HUES6 (cell line): ENCODE results near the gene EPN3.

Experiments used
- H3K27ac ChIP-seq: 2 replicates; pipeline ENCODE4 v1.7.0; 2013; ENCODE audit warnings: low read depth, mild to moderate bottlenecking, low read length, inconsistent platforms
- H3K27me3 ChIP-seq: 2 replicates; pipeline ENCODE4 v1.6.1; 2013; ENCODE audit warnings: low read length; ENCODE audit not compliant: control insufficient read depth, insufficient read depth
- H3K36me3 ChIP-seq: 2 replicates; pipeline ENCODE4 v1.6.1; 2013; ENCODE audit warnings: low read length; ENCODE audit not compliant: control insufficient read depth, insufficient read depth
- H3K4me1 ChIP-seq: 2 replicates; pipeline ENCODE4 v1.6.1; 2013; ENCODE audit warnings: low read length; ENCODE audit not compliant: control insufficient read depth, insufficient read depth
- H3K4me3 ChIP-seq: 2 replicates; pipeline ENCODE4 v1.5.1; 2013; ENCODE audit warnings: low read depth, low read length
- H3K9ac ChIP-seq: one replicate; pipeline ENCODE4 v1.6.1; 2013; ENCODE audit warnings: mild to moderate bottlenecking, low read length
- H3K9me3 ChIP-seq: 2 replicates; pipeline ENCODE4 v1.6.1; 2013; ENCODE audit warnings: low read depth, low read length; ENCODE audit not compliant: control insufficient read depth, insufficient read depth

The EPN3 gene

DNA sequence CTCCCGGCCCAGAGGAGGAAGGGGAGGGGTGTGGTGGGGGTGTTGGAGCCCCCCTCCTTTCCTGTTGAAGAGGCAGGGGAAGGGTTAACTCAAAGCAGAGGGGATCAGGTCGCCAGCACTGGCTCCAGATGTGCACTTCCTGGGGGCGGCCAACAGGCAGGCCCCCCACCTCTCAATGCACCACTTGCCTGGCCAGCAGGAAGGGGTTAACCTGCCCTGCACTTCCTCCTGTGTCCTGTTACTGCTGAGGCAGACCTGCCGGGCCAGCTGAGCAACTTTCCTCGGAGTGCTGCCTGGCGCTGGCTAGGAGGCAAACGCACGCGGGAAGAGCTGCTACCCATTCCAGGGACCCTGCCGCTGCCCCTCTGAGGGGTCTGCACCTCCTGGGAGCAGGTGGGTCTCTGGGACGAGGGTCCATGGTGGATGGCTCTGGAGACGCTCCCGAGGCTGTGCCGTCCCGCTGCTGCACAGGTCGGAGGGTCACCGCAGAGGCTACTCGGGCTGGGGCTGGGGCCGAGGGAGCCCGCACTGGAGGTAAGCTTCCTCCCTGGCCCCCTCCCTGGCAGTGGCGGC lies at the start of gene EPN3:
TSS of gene EPN3 (plus strand) at position 284 of the 573 bp plus-strand sequence. CDS start 3,822 bp downstream, outside the sequence.
- Histone ChIP-seq H3K9me3 (no peaks in the 10 kb centered on the region), H3K4me1 (peaks cover 19% of the 10 kb centered on the region), H3K27ac (no peak within 1 kb of the TSS), H3K36me3 (no peaks in the 10 kb centered on the region), H3K27me3 (peaks cover 47% of the 10 kb centered on the region), H3K4me3 (peak within 1 kb of the TSS; percentile 80), H3K9ac (peak within 1 kb of the TSS; percentile 43)

GRCh38 chr17:50483266-50483665 lies 49.3 kb upstream of the EPN3 start:
- Histone ChIP-seq H3K4me1 (0 out of 2 replicates have a peak, but pooled peaks cover 3% of the 10 kb centered on the region), H3K36me3 (peaks cover 39% of the 10 kb centered on the region), H3K27ac (no peak overlapping the region)

GRCh38 chr17:50484386-50485155 lies 48.0 kb upstream of the EPN3 start:
- Histone ChIP-seq H3K9ac (no peak overlapping the region), H3K27me3 (no peaks in the 10 kb centered on the region), H3K4me1 (0 out of 2 replicates have a peak, but pooled peaks cover 4% of the 10 kb centered on the region), H3K27ac (no peak overlapping the region), H3K36me3 (peaks cover 39% of the 10 kb centered on the region), H3K9me3 (no peaks in the 10 kb centered on the region), H3K4me3 (no peak overlapping the region)

More at GRCh38 chr17:50483266-50483665, 49.3 kb upstream of the EPN3 start:
- no peak overlapping the region for H3K4me3 ChIP-seq
- no peak overlapping the region for H3K9ac ChIP-seq
- H3K27me3 ChIP-seq: no peaks in the 10 kb centered on the region
- H3K9me3 ChIP-seq: no peaks in the 10 kb centered on the region

DNA sequence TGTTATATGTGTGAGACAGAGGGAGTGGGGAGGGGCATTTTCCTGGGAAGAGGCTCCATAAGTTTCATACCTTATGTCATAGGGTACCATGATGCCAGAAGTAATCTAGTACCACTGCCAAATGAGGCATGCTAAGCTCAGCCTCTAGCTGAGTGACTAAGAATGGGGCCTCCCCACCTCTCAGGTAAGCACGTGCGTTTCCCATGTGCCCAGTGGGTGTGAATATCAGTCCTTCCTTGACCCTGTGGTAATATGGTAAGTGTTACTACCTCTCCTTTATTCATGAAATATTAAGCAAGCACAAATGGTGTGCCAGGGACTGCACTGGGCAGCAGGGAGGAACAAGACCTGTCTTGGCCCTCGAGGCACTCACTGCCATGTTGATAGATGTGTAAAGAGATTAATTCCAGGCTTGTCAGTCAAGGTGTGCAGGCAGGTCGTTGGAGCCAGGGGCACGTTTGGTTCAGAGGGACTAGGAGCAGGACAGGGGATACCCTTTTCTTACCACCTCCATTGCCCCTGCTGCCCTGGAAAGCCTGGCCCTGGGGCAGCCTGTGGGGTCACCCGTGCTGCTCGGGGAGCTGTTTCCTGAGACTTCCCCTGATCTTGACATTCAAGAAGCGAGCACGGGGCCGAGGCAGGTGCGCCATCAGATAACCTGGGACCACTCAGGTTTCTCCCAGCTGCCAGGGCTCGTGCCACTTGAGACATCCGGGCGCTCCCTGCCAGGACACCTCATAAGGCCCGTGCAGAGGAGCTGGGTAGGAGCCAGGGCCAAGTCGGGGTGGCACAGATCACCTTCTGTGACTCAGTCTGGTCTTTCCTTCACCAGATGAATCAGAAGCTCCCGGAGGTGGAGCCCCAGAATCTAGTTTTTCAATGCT lies 45.1 kb upstream of the EPN3 start:
- Histone ChIP-seq H3K27ac (no peak overlapping the region), H3K4me3 (no peak overlapping the region), H3K9me3 (no peaks in the 10 kb centered on the region), H3K9ac (no peak overlapping the region), H3K4me1 (0 out of 2 replicates have a peak, but pooled peaks cover 4% of the 10 kb centered on the region), H3K36me3 (peaks cover 31% of the 10 kb centered on the region), H3K27me3 (no peaks in the 10 kb centered on the region)

DNA sequence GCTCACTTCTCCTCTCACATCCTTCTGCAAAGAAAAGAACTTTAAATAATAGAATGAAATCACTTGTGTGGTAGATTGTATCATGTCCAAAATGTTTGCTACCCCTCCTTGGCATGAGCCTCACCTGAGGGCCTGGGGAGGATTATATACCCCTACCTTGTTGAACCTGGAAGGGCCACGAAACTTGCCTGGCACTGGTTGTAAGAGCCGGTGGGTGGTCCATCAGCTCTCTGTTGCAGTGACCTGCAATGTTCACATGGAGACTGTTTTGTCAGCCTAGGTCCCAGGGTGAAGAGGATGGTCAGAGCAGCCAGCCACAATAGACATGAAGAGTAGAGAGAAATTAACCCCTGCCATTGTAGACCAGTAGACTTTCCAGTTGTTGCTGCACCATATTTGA lies 43.7 kb upstream of the EPN3 start:
- H3K36me3 ChIP-seq: peaks cover 22% of the 10 kb centered on the region
- no peak overlapping the region for H3K27ac ChIP-seq
- H3K9me3 ChIP-seq: no peaks in the 10 kb centered on the region
- H3K9ac ChIP-seq: no peak overlapping the region
- H3K27me3 ChIP-seq: no peaks in the 10 kb centered on the region
- H3K4me1 ChIP-seq: 0 out of 2 replicates have a peak, but pooled peaks cover 4% of the 10 kb centered on the region
- H3K4me3 ChIP-seq: no peak overlapping the region

DNA sequence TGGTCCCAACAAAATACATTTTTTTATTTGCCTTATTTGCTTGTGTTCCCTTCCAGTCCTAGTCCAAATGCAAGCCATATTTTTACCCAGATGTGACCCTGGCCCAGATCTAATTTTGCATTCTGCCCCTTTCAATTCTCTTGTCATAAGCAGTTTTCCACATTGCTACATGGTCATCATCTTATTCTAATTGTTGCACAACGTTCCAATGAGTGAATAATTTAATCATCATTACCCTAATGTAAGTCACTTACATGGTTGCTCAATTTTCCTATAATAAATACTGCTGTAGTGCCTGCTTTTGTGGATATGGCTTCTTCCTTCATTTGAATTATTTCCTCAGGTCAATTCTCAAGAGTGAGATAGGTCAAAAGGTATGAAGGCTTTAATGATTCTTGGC lies 41.0 kb upstream of the EPN3 start:
- Histone ChIP-seq H3K4me3 (no peak overlapping the region), H3K9ac (no peak overlapping the region), H3K27me3 (no peaks in the 10 kb centered on the region), H3K36me3 (peaks cover 3% of the 10 kb centered on the region; the same call in 1 of the 2 replicates), H3K9me3 (no peaks in the 10 kb centered on the region), H3K27ac (no peak overlapping the region), H3K4me1 (0 out of 2 replicates have a peak, but pooled peaks cover 4% of the 10 kb centered on the region)

DNA sequence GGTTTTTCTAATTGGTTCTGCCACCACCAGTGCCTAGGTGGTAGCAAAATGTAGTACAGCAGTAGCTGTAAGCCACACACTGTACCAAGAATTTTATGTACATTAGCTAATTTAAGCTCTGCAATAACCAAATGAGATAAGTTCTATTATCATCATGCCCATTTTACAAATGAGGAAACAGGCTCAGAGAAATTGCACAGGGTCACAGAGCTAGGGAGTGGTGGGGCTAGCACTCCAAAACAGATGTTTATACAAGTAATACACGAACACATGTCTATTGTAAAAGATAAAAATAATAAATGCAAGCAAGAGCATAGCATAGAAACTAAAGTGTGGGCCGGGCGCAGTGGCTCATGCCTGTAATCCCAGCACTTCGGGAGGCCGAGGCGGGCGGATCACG lies 40.3 kb upstream of the EPN3 start:
- no peaks in the 10 kb centered on the region for H3K9me3 ChIP-seq
- no peak overlapping the region for H3K4me3 ChIP-seq
- no peak overlapping the region for H3K9ac ChIP-seq
- no peak overlapping the region for H3K27ac ChIP-seq
- H3K27me3 ChIP-seq: no peaks in the 10 kb centered on the region
- H3K36me3 ChIP-seq: peaks cover under 1% of the 10 kb centered on the region; the same call in 1 of the 2 replicates
- H3K4me1 ChIP-seq: 0 out of 2 replicates have a peak, but pooled peaks cover 4% of the 10 kb centered on the region

DNA sequence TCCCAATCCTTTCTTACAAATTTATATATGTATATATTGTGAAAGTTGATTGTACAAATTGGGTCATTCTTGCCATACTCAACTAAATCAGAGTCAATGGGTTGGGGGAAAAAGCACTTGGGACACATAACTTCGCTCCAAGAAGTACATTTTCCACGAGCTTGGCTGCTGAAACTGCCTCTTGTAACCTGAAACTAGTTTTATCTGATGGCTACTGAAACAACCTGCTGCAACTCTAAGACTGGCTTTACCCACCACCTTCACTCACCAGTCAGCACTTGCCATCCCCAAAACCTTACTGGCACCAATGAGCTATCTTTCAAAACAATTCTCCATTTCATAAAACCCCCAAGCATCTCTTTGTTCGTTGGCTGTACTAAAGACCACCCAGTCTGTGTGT lies 38.8 kb upstream of the EPN3 start:
- no peak overlapping the region for H3K9ac ChIP-seq
- no peaks in the 10 kb centered on the region for H3K9me3 ChIP-seq
- no peaks in the 10 kb centered on the region for H3K27me3 ChIP-seq
- no peaks in the 10 kb centered on the region for H3K4me1 ChIP-seq
- H3K27ac ChIP-seq: no peak overlapping the region
- H3K36me3 ChIP-seq: no peaks in the 10 kb centered on the region
- no peak overlapping the region for H3K4me3 ChIP-seq

- H3K27me3 ChIP-seq: no peaks in the 10 kb centered on the region
- H3K4me3 ChIP-seq: no peak overlapping the region
- no peaks in the 10 kb centered on the region for H3K36me3 ChIP-seq
- H3K4me1 ChIP-seq: no peaks in the 10 kb centered on the region
- no peak overlapping the region for H3K9ac ChIP-seq
- no peak overlapping the region for H3K27ac ChIP-seq
- H3K9me3 ChIP-seq: no peaks in the 10 kb centered on the region
Observed at GRCh38 chr17:50495217-50495823, 37.2 kb upstream of the EPN3 start.

- Histone ChIP-seq H3K4me1 (no peaks in the 10 kb centered on the region), H3K27me3 (no peaks in the 10 kb centered on the region), H3K27ac (no peak overlapping the region), H3K9me3 (no peaks in the 10 kb centered on the region), H3K9ac (no peak overlapping the region), H3K4me3 (no peak overlapping the region), H3K36me3 (no peaks in the 10 kb centered on the region)
Observed at GRCh38 chr17:50495918-50496317, 36.6 kb upstream of the EPN3 start.
